Smooth muscle cell (in vitro differentiated cells): ENCODE data around the gene NOA1. TPM values are rescaled to one million over a fixed set of nuclear protein-coding genes. Genes with fewer than 3 reads are reported as not detected.
A peak's percentile ranks its signal among the peaks of the same experiment; 100 is the strongest.

Experiments
- DNase-seq: peaks from one replicate; lab custom pipeline; 2025; ENCODE audit not compliant: unreplicated experiment; lab: John Stamatoyannopoulos, UW
- H2AFZ ChIP-seq: fragments of 200-600 bp; sonication (generic); 2 replicates; pipeline ENCODE4 v1.6.0; 2016; ENCODE audit warnings: antibody characterized with exemption, low read depth, mild to moderate bottlenecking
- H3F3A ChIP-seq: fragments of 200-600 bp; sonication (generic); 2 replicates; pipeline ENCODE4 v1.6.0; 2017; ENCODE audit warnings: antibody characterized with exemption, low read depth
- H3K27ac ChIP-seq: fragments of 200-600 bp; sonication (generic); 2 replicates; pipeline ENCODE4 v1.5.1; 2016; ENCODE audit warnings: low read depth, mild to moderate bottlenecking
- H3K27me3 ChIP-seq: fragments of 200-600 bp; sonication (generic); 2 replicates; pipeline ENCODE4 v1.6.1; 2016; ENCODE audit warnings: low read depth, mild to moderate bottlenecking
- H3K36me3 ChIP-seq: fragments of 200-600 bp; sonication (generic); 2 replicates; pipeline ENCODE4 v1.5.1; 2016; ENCODE audit warnings: low read depth
- H3K4me1 ChIP-seq: fragments of 200-600 bp; sonication (generic); 2 replicates; pipeline ENCODE4 v1.5.1; 2016; ENCODE audit warnings: low read depth
- H3K4me2 ChIP-seq: fragments of 200-600 bp; sonication (generic); 2 replicates; pipeline ENCODE4 v1.6.0; 2016; ENCODE audit warnings: mild to moderate bottlenecking
- H3K4me3 ChIP-seq: fragments of 200-600 bp; sonication (generic); 2 replicates; pipeline ENCODE4 v1.5.1; 2016; ENCODE audit warnings: mild to moderate bottlenecking
- H3K79me2 ChIP-seq: fragments of 200-600 bp; sonication (generic); 2 replicates; pipeline ENCODE4 v1.6.0; 2016; ENCODE audit warnings: low read depth, mild to moderate bottlenecking
- H3K9ac ChIP-seq: fragments of 200-600 bp; sonication (generic); 2 replicates; pipeline ENCODE4 v1.6.0; 2016; ENCODE audit warnings: low read depth
- H3K9me3 ChIP-seq: fragments of 200-600 bp; sonication (generic); replicated peaks from 2 replicates; pipeline ENCODE4 v1.5.1; 2016; ENCODE audit warnings: low read depth
- H4K20me1 ChIP-seq: fragments of 200-600 bp; sonication (generic); 2 replicates; pipeline ENCODE4 v1.6.0; 2016; ENCODE audit warnings: low read depth
- CTCF ChIP-seq: fragments of 200-600 bp; sonication (generic); IDR thresholded peaks from 2 replicates; pipeline ENCODE4 v1.5.1; 2017; ENCODE audit warnings: borderline replicate concordance, mild to moderate bottlenecking, antibody characterized with exemption; ENCODE audit not compliant: insufficient read depth, poor library complexity, severe bottlenecking
- WGBS: methylation state at CpG from one replicate; pipeline ENCODE4 v1.1.7; 2016; ENCODE audit warnings: low lambda C conversion rate; 5-methylcytosine and 5-hydroxymethylcytosine counted together
- polyA plus RNA-seq: library from polyadenylated mRNA; unstranded; fragments of >200 nt; fragmentation: Nextera tagmentation; extraction: Ambion mirVana; gene quantifications from 2 replicates; pipeline ENCODE4 v1.2.1, GENCODE V29; 2016
- total RNA-seq: library from RNA; depleted of rRNA; stranded (reverse); fragments of >200 nt; gene quantifications from 2 replicates; pipeline ENCODE4 v1.2.3, GENCODE V29; 2014

Gene NOA1
- total and polyA plus RNA-seq, 2 experiments from 2014 or later, result 7.0 to 11.7 TPM

DNA sequence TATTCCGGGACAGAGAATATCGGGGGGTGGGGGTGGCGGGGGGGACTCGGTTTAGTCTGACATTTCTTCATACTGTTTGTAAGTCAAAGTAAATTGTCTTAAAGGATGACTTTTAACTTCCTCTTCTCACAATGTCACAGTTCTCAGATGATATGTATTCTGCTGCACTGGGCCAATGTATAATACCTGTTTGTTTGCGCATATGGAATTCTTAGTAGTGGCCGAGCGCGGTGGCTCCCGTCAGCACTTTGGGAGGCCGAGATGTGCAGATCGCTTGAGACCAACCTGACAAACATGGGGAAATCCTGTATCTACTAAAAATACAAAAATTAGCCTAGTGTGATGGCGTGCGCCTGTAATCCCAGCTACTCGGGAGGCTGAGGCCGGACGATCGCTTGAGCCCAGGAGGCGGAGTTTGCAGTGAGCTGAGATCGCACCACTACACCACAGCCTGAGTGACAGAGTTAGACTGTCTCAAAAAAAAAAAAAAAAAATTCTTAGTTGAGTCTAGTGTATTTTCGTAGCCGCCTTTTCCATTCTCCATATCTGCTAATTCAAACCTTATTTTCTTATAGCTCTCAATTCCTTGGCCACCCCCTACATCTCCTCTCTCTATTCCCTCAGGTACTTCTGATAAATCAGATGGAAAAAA lies 2.1 kb upstream of the NOA1 start:
- no peak for DNase-seq
- no peak overlapping the region for H2AFZ ChIP-seq

GRCh38 chr4:56978750-56979303 lies 1.4 kb upstream of the NOA1 start, which contains the start of gene POLR2B:
TSS of gene POLR2B (plus strand) at chr4:56978896. CDS start at chr4:56978986, 90 bp downstream.
- Histone ChIP-seq H3K9ac (peak within 1 kb of the TSS; percentile 85), H3K4me1 (peaks cover 34% of the 10 kb centered on the region), H3F3A (peaks cover 9% of the 10 kb centered on the region), H3K79me2 (peaks cover 84% of the 10 kb centered on the region), H3K27me3 (no peaks in the 10 kb centered on the region), H3K4me2 (peak within 1 kb of the TSS; percentile 88), H3K4me3 (peak within 1 kb of the TSS; percentile 88), H3K27ac (peak within 1 kb of the TSS; percentile 86), H2AFZ (peak within 1 kb of the TSS; percentile 74), H3K36me3 (peaks cover 3% of the 10 kb centered on the region), H4K20me1 (peaks cover 71% of the 10 kb centered on the region), H3K9me3 (no peaks in the 10 kb centered on the region)
- under 1% methylated on average over 37 of the region's 37 CpGs for WGBS
- TF ChIP-seq CTCF, result no peak
- peak; percentile 73 for DNase-seq

More for the DNA sequence above, 2.1 kb upstream of the NOA1 start:
- Histone ChIP-seq H3K4me2 (peak overlapping the region; percentile 88), H3K9me3 (no peaks in the 10 kb centered on the region), H3K9ac (peak overlapping the region; percentile 85), H4K20me1 (peaks cover 72% of the 10 kb centered on the region), H3K79me2 (peaks cover 84% of the 10 kb centered on the region), H3K27ac (peak overlapping the region; percentile 86), H3K4me3 (peak overlapping the region; percentile 88), H3K36me3 (no peaks in the 10 kb centered on the region), H3F3A (peaks cover 9% of the 10 kb centered on the region), H3K27me3 (no peaks in the 10 kb centered on the region), H3K4me1 (peaks cover 34% of the 10 kb centered on the region)
- TF ChIP-seq CTCF, result no peak
- 10% methylated on average over 21 of the region's 21 CpGs for WGBS

- peaks cover 53% of the 10 kb centered on the region for H4K20me1 ChIP-seq
- no peak for DNase-seq
Measured at GRCh38 chr4:56976837-56977320, 527 bp downstream of the NOA1 start.

More at GRCh38 chr4:56976837-56977320, 527 bp downstream of the NOA1 start:
- Histone ChIP-seq H3K9ac (peak overlapping the region; percentile 74), H3F3A (peaks cover 9% of the 10 kb centered on the region), H3K36me3 (peaks cover 22% of the 10 kb centered on the region), H2AFZ (peak overlapping the region; percentile 88), H3K79me2 (peaks cover 68% of the 10 kb centered on the region), H3K4me1 (peaks cover 33% of the 10 kb centered on the region), H3K4me3 (peak overlapping the region; percentile 88), H3K27ac (peak overlapping the region; percentile 58), H3K4me2 (peak overlapping the region; percentile 92), H3K9me3 (no peaks in the 10 kb centered on the region), H3K27me3 (no peaks in the 10 kb centered on the region)
- 1% methylated on average over 41 of the region's 46 CpGs for WGBS
- peak; percentile 3 for TF ChIP-seq CTCF
